NCI-H187 (cell line): ENCODE results near the gene DNAJC9.

Experiments
- DNase-seq, 2 experiments: peaks; one replicate each; lab custom pipeline; 2025; lab: John Stamatoyannopoulos, UW

Gene DNAJC9

DNA sequence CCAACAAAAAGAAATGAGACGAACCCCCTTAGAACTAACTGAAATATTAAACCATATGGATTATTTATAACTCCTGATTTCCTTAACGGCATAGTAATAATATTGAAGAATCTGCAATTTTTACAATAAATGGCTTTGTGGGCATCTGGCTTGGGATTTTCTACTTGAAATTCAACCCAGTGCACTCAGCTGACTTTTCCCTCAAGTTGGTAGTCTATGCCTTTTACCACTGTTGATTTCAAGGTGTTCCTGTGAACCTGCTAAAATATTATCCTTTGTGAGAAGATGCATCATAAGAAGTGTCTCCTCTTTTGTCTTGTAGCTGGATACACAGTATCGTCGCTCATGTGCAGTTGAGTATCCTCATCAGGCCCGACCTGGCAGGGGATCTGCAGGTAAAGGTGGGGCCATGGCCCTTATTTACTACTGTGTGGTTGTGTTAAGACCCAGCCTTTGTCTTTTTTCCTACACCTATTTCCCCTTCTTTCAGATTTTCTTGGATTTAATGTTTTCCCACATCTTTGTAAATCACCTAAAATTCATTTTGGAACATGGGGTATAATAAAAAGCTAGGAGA is 8.0 kb downstream of the DNAJC9 start:
- DNase-seq: no peak

DNA sequence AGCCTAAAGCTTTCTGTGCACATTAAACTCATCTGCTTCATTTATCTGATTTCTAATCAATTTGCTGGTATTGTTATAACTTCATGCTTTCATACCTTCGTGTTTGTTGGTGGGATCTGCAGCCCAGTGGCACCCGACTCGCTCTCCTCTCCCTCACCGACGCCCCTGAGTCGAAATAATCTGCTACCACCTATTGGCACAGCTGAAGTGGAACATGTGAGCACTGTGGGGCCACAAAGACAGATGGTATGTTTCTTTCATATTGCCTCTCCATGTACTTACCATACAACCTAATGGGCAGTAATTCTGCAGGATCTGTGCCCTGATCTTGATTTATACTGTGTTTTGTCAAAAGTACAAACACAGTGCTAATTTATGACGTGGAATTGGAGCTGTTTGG is 12.4 kb downstream of the DNAJC9 start:
- DNase-seq: no peak

DNA sequence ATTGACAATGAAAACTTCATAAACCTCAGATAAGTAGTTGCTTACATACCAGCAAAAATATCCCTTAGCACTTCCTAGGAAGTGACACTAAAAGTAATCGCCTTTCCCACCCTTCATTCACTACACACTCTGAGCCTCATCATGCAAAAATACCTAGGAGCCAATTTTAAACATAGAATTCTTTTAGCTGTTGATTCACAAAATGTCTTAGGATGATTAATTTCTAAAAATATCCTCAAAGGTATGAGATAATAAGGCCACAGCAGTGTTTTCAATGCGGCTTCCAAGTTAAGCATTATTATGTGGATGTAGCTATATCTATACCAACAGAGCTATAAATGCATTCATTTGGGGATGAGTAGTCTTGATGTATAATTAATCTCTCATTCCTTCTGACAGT is 13.2 kb downstream of the DNAJC9 start:
- no peak for DNase-seq

DNA sequence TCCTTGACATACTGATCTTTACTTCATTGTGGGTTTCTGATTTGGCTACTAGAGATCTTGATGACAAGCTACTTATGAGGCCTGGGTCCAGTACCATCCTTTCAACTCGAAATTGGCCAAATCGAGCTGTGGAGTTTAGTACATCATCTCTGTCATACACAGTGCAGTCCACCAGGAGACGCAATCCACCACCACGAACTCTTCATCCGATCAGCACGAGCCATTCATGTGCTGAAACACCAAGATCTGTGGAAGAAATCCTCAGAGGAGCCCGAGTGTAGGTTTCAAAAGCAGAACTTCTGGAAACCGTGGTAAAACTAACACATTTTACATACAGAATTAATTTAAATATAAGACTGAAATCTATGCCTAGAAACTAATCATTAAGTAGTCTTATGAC is 14.2 kb downstream of the DNAJC9 start:
- no peak for DNase-seq

DNA sequence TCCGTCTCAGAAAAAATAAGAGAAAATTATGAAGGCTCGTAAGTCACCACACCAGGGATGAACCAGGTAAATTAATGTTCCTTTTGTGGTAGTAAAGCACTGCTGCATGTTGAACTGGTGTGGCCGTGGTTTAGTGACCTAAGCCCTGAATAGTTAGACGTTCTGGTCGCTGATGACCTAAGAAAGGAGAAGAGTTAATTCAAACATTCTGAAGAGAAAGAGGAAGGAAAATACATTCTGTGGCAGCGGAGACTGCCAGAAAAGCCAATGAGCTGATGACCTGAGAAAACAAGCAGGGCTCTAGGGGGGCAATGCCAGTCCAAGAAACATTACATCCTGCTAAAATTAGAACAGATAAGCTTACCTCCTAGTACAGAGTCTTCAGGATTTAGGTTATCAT is 17.5 kb downstream of the DNAJC9 start:
- DNase-seq: no peak

DNA sequence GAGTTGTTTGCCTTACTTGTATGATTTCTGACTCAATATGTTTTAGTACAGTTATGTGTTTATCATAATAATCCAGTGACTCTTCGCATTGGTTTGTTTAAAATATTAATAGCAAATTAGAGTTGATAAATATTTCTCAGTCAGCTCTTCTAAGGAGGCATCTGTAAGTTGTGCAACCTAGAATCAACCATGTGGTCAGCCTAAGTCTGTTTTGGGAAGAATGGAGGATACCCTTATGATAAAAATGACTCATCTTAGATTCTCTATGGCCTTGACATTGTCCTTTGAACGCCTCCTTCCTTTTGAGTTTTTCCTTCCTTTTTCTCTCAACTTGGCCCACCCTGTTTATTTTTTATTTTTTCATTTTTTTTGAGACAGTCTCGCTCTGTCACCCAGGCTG is 18.8 kb downstream of the DNAJC9 start:
- DNase-seq: no peak

DNA sequence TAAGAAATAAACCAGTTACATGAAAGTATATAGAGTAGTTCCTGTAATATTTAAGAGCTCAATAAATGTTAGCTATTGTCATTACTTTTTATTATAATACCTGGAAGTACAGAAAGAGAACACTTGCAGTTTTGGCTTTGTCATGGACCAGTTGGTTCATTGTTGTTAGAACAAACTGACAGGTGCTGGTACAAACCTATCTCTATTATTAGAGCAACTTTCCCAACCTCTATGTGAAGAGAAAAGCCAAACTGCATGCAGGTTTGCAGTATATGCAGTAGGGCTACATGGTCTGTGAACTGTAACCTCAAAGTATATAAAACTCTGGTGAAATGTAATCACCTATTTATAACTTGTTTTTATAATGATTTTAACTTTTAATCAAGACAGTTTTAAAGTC is 20.4 kb downstream of the DNAJC9 start:
- no peak for DNase-seq

DNA sequence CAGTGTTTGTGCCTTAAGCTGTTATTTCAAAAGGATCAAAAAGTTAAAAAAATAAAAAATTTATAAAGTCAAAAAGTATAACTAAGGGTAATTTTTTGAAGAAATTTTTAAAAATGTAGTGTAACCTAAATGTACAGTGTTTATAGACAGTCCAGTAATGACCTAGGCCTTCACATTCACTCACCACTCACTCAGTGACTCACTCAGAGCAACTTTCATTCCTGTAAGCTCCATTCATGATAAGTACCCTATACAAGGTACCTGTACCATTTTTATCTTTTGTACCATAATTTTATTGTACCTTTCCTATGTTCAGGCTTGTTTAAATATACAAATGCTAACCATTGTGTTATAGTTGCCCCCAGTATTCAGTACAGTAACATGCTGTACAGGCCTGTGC is 21.5 kb downstream of the DNAJC9 start:
- DNase-seq: no peak

DNA sequence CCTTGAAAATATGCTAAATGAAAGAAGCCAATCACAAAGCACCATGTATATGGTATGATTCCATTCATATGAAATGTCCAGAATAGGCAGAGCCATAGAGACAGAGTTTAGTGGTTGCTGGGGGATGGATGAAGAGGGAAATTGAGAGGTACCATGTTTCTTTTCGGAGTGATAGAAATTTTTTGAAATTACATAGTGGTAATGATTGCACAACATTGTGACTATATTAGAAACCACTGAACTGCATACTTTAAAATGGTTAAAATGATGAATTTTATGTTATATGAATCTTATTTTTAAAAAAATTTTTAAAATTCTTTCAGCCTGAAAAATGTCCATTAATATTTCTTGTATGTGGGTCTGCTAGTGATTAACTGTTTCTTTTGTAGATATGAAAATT is 26.1 kb downstream of the DNAJC9 start:
- DNase-seq: no peak

DNA sequence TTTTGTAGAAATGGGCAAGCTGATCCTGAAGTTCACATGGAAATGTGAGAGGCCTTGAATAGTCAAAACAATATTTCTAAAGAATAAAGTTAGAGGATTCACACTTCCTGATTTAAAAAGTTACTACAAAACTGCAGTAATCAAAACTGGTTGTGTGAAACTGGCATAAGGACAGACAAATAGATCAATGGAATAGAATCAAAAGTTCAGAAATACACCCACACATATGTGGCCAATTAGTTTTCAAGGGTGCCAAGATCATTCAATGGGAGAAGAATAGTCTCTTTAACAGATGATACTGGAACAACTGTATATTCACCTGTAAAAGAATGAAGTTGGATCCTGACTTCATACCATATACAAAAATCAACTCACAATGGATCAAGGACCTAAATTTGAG is 27.7 kb downstream of the DNAJC9 start:
- no peak for DNase-seq

DNA sequence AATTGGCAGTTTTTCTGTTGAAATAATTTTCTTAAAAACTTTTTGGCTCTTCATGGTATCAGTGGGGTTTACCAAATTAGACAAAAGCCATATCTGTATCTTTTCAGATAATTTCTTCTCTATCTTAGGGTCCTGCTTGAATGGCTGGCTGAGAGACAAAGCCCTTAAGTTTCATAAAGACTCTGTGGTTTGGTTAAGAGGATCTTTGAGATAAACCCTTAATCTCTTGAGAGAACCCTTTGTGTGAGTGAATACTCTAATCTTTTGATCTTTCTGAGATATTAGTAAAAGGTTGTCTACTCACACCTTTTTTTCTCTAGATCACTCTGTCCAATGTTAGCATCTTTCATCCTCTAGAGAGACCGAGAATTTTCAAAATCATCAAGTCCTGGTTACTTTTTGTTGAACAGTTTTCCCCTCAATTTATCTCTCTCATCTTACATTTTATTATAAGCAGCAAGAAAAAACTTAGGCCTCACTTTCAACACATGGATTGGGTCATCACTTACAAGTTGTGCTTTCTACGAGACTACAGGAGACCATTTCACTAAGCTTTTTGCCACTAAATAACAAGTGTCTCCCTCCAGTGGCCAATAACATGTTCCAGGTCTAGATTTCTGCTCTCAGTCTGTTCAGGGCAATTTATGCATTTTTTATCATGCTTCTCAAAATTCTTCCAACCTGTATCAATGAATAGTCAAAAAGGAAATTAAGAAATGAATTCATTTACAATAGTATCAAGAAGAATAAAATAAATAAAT is 28.4 kb downstream of the DNAJC9 start:
- DNase-seq: no peak

DNA sequence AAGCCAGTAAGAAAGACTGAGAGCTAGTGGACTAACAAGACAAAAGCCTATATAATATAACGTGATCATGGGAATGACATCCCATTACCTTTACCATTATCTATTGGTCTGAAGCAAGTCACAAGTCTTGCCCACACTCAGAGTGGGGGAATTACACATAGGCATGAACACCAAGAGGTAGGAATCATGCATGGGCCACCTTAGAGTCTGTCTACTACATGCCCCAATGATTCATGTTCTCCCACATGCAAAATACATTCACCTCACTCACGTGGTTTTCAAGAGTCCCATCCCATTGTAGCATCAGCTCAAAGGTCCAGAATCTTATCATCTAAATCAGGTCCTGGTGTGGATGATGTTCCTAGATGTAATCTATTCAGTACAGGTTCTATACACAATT is 29.4 kb downstream of the DNAJC9 start:
- DNase-seq: no peak

DNA sequence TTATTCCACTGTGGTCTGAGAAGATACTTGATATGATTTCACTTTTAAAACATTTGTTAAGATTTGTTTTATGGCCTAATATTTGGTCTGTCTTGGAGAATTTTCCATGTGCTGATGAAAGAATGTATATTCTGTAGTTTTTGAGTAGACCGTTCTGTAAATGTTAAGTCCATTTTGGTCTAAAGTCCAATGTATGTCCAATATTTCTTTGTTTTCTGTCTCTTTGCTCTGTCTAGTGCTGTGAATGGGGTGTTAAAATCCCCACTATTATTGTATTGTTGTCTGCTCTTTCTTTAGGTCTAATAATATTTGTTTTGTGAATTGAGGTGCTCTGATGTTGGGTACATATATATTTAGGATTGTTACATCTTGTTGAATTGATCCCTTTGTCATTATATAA is 31.3 kb downstream of the DNAJC9 start:
- no peak for DNase-seq

DNA sequence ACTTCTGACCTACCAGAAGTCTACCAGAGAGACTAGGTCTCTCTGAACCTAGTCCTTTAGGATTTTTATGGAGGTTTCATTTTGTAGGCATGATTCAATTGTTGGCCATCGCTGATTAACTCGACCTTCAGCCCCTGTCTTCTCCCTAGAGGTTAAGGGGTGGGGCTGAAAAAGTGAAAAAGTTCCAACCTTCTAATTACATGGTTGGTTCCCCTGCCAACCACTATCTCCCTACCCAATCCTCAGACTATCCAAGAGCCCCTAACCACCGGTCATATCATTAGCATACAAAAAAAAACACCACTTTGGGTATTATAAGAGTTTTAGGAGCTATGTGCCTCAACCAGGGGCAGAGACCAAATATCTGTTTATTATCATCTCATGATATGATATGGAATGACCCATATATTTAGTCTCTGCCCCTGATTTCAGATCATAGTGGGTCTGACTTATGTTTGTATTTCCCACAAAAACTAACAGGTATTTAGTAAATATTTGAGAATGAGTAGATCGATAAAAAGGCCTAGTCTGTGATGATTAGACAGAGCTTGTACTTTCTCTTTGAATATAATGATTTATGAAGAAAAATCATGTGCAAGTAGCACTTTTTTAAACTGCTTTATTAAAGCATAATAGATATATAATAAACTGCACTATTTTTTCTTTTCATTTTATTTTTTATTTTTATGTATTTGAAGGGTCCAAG is 35.8 kb downstream of the DNAJC9 start:
- no peak for DNase-seq

DNA sequence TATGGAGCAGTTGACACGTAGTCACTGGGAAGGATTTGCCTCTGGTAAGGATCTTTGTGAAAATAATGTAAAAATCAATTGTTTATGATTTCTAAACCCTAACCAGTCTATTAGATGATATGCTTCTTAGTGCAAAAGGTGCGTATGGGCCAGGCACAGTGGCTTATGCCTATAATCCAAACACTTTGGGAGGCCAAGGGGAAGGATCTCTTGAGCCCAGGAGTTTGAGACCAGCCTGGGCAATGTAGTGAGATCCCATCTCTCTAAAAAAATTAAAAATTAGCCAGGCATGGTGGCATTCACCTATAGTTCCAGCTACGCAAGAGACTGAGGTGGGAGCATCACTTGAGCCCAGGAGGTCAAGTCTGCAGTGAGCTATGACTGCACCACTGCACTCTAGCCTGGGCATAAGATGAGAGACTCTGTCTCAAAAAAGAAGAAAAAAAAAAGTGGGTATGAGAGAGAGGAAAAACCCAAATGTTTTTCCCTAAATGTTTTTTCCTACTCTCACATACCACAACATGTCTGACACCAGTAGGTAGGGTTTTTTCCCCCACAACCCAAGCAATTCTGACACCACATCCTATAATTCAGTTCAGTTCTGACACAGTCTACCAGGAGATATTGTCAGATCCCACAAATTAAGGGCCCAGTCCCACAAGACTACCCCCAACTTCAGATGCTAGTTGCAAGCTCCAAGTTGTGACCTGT is 36.5 kb downstream of the DNAJC9 start:
- DNase-seq: no peak

DNA sequence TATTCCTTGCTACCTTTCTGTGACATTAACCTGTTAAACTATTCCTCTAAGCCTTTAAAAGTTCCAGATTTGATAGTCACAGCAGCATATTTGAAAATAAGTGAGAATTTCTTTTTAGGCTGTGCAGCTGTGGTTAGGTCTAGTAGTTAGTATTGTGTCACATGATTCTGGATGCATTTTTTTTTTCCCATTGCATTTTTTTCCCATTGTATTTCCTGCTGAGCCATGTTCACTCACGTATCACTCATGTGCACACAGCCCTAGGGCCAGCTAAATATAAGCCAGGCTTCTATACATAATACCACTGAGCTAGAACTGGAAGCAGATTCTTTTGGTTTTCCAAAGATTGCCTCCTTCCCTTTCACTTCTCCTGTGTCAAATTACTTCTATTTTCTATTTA is 37.4 kb downstream of the DNAJC9 start:
- DNase-seq: no peak

DNA sequence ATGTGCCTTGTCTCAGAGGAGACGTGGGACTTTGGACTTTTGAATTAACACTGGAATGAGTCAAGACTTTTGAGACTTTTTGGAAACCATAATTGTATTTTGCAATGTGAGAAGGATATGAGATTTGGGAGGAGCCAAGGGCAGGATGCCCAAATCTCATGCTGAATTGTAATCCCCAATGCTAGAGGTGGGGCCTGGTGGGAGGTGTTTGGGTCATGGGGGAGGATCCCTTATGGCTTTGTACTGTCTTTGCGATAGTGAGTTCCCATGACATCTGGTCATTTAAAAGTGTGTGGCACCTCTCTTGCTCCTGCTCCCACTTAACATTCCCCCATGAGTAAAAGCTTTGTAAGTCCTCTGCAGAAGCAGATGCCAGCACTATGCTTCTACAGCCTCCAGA is 39.2 kb downstream of the DNAJC9 start:
- DNase-seq: no peak

DNA sequence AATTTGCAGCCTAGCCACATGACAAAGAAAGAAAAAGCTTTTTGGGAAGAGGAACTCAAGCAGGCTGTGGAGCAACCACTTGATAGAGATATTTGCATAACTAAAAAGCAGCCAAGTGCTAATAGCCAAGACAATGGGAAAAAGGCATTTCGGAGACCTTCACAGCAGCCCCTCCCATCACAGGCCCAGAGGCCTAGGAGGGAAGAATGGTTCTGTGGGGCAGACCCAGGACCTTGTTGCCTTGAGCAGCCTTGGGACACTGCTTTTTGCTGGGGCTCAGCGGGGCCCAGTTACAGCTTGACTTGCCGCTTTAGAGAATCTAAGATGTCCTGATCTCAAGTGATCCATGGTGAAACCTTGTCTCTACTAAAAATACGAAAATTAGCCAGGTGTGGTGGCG is 40.7 kb downstream of the DNAJC9 start:
- DNase-seq: no peak

DNA sequence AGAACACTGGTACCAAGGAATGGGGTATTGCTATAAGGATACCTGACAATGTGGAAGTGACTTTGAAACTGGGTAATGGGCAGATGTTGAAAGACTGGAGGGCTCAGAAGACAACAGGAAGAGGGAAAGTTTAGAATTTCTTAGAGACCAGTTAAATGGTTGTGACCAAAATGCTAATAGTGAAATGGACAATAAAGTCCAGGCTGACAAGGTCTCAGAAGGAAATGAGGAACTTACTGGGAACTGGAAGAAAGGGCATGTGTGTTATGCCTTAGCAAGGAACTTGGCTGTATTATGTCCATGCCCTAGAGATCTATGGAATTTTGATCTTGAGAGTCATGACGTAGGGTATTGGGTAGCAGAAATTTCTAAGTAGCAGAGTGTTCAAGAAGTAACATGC is 41.2 kb downstream of the DNAJC9 start:
- DNase-seq: no peak

DNA sequence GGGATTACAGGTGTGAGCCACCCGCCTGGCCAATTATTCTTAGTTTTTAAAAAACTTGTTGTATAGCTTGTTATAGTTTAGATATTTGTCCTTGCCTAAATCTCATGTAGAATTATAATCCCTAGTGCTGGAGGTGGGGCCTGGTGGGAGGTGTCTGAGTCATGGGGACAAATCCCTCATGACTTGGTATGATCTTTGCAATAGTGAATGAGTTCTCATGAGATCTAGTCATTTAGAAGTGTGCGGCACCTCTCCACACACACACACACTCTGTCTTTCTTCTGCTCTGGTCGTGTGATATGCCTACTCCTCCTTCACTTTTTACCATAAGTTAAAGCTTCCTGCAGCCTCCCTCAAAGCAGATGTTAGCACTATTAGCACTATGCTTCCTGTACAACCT is 42.0 kb downstream of the DNAJC9 start:
- no peak for DNase-seq
